Measurements from ENCODE around the gene FAM163A.
"Not testable (repeated sequence)": the region's sequence is repeated elsewhere in the genome, so short reads cannot be mapped to it uniquely, and the experiment has no call there.

Gene FAM163A

DNA sequence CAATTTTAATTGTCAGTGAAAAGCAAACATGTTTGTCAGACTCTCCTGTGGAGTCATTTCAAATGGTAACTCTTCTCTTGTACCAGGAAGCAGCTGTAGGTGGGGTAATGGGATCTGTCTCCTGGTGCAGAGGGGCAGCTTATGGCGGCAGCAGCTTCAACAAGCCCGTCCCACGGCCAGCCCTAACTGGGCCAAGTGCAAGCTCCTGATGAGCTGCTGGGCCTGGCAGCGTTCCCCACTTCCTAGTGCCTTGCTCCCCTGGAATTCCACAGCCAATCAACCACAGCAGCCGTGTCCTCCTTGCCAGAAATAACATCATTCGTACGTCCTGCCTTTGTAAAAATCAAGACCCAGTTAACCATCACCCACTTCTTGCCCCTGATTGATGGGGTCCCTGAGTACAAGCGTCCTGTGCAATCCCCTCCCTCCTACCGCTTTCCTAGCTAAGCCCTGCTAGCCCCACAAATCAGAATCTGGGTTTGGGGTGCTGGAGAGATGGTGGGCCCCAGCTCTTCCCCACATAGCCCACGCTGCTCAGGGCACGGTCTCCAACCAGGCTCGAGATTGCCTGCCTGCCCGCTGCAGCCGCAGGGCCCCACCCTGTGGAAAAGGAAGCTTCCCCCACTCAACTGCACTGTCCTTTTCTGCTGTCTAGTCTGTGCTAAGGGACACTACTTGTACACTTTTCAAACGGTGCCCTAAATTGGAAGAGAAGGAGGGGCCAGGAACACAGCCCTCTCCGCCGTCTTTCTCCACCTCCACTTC, 73.3 kb downstream of the FAM163A start:
- DNase-seq (ENCODE audit: low read depth) = no peak

DNA sequence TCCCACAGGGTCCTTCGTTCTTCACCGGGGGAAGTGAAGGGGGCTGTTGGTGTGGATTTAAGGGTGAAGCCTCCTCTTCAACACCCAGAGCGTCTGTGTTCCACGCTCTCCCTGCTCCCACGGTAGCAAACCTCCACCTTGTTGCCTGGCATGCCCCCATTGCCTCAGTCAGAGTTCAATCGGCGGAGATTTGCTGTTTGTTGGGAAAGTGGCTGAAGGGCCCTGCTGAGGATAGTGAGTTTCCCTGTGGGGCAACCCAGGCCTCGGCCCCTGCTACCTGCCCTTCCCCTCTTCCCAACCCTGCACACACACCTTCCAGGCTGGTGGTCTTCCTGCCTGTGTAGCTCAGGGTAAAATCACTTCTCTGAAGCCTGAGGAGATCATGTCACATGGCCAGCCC, 74.0 kb downstream of the FAM163A start:
- no peak for DNase-seq (ENCODE audit: low read depth)

DNA sequence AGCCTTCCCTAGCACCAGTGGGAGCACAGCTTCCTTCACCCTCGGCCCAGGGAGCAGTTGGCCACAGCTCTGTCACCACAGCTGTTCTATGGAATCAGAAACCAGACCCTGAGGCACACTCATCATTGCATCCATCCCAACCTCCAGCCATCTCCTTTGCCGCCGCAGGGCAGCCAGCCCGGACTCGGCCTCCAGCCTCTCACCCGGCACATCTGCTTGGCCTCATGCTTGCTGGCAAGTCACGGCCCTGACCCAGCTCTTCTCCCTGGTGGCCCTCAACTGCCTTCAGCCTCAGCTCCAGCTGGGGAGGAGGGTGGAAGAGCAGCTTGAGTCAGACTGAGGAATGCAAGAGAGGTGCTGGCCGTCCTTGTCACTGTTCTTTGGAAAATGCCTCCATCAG, 74.7 kb downstream of the FAM163A start:
- no peak for DNase-seq (ENCODE audit: low read depth)

DNA sequence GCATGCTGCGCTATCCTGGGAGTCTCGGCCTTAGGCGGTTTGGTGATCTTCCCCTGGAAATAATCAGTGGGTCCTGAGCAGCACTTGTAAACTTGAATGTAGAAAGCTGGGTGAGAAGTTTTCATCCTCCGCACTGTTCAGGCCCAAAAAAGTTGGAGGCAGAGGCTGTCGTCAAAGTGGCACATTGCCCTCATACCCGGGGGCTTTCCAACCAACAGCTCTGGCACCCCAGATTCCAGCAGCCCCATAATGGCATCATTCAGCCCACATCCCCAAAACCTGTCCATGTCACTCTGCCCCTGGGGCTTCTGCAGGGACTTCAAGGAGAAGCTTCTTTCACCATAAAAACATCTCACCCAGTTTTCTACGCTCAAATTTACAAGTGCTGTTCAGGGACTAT, 75.2 kb downstream of the FAM163A start:
- DNase-seq (ENCODE audit: low read depth) = no peak

DNA sequence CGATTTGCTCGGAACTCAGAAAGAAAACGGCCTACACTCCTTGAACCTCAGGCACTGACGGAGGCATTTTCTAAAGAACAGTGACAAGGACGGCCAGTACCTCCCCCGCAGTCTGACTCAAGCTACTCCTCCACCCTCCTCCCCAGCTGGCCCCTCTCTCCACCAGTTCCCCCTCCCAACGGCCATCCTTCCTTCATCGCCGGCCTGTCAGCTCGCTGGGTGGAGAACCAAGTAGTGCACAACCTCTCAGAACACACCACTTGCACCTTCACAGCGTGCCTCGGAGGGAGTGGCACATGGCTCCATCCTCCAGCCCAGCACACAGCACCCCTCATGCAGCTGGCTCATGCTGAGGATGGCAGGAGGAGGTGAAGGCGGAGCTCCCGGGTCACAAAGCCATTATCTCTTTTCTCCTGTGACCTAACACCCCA, 75.7 kb downstream of the FAM163A start:
- DNase-seq (ENCODE audit: low read depth) = no peak

DNA sequence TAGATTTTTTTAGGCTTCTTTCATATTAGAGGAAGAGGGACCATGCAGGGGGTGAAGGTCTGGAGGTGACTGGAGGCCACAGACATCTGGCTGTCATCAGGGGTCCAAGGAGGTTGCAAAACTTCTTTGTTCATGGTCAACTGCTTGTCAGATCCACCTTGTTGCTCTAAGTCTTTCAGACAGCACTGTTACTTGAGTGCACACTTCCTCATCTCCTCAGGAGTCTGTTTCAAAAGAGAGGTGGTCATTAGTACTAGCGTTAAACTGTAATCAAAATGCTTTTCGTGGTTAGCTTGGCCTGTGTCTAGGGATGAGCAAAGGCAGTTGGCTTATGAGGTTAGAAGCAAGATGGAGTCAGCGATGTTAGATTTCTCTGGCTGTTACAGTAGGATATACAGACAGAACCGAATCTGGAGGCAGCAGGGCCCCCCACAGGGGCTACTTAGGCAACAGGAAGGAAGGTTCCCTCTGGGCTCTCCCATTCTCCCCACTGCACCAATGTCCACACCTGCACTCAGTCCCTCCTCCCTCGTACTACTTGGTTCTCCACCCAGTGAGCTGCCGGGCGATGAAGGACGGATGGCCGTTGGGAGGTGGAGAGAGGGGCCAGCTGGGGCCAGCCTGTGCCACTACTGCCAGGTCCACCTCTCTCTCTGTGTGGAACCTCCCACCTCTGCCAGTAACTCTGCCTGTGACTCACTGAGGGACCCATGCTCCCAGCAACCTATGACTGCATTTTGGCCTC, 77.3 kb downstream of the FAM163A start:
- no peak for DNase-seq (ENCODE audit: low read depth)

DNA sequence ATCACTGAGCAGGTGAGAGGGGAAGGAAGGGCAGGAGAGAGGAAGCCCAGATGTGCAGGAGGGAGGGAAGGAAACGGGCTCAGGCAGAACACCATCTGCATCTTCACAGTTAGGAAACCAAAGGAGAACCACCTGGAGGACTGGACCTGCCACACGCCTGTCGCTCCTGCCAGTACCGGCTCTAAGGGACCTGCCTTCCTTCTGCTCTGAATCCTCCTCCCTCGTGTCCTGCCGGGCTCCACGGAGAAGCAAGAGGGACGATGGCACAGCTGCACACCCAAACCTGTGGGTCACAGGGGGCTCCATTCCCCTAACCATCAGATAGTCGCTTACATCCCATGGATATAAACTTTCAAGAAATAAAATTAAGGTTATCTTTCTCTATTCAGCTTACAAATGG, 78.4 kb downstream of the FAM163A start:
- DNase-seq (ENCODE audit: low read depth) = no peak

DNA sequence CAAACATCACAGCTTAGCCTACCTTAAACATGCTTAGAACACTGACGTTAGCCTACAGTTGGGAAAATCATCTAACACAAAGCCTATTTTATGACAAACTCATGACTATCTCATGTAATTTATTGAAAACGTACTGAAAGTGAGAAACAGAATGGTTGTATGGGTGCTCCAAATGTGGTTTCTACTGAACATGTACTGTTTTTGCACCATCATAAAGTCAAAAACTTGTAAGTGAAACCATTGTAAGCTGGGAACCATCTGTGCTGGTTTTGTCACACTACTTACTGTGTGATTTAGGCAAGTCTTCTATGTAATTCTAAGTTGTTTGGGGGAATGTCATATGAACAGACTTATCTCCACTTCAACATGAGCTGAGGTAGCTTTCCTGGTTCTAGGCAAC, 79.0 kb downstream of the FAM163A start:
- DNase-seq (ENCODE audit: low read depth) = no peak

DNA sequence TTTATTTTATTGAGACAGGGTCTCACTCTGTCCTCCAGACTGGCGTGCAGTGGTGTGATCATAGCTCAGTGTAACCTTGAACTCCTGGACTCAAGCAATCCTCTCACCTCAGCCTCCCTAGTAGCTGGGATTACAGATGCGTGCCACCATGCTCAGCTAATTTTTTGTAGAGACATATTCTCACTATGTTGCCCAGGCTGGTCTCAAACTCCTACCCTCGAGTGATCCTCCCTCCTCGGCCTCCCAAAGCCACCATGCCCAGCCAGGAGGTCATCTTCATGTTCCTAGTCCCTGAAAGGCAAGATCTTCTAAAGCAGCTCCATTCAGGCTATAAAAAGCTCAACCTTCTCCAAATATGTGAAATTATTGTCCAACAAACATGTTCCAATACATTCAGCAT, 80.6 kb downstream of the FAM163A start:
- no peak for DNase-seq (ENCODE audit: low read depth)

DNA sequence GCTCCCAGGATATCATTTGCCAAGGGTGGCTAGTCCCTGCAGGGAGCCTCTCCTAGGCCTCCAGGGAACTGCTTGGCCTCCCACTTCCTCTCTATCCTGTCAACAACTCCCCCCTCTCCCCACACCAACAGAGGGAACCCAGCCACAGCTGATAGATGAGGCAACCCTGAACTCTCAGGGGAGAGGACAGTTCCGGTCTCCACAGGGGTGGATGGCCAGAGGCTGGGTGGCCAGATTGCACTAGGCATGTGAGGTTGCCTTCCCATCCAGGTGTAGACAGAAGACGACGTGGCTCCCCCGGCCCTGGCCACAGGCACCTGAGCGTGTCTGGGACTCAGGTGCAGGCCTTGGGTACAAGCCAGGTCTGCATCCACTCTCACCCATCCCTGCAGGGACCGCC, 81.2 kb downstream of the FAM163A start:
- no peak for DNase-seq (ENCODE audit: low read depth)

DNA sequence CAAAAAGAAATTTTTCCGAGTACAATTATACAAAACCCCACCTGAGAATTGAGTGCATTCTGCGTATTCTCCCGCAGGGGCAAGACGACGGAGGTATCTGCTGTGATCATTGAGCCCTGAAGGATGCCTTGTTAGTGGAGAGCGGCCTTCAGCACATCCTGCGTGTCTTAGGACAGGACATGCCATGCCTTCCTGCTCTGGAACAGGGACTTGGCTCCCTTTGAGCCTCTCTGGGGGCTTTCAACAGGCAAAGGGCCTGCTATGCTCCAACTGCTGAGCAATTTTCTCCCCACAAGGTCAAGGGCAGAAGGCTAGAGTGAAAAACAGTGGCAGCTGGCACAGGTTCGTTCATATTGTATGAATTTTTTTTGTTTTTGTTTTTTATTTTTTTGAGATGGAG, 82.1 kb downstream of the FAM163A start:
- no peak for DNase-seq (ENCODE audit: low read depth)

DNA sequence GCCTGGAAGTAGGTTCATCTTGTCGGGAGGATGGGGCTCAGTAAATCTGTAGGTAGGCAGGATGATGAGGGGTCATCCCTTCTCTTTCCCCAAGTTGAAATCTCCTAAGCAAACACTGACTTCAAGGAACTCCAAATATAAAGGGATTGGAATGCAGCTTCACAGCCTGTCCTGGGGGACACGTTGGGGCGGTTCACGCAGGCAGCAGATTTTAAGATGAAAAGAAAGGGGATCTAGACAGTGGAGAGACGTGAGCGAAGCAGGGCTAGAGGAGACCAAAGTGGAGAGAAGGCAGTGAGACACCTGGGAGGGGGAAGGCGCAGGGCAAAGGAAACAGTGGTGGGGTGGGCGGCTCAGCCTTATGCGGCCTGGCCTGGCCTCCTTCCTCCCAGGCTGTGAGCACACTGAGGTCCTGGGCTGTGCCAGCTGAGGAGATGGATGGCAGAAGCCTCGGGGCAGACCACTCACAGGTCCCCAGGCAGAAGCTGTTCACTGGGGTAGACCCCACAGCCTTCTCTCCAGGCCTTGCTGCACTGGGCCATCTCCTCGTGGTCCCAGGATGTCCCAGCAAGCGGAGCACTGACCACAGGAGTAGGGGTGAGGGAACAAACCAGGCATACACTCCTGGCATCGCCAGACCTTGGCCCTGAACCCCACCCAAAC, 82.8 kb downstream of the FAM163A start:
- DNase-seq (ENCODE audit: low read depth) = no peak

DNA sequence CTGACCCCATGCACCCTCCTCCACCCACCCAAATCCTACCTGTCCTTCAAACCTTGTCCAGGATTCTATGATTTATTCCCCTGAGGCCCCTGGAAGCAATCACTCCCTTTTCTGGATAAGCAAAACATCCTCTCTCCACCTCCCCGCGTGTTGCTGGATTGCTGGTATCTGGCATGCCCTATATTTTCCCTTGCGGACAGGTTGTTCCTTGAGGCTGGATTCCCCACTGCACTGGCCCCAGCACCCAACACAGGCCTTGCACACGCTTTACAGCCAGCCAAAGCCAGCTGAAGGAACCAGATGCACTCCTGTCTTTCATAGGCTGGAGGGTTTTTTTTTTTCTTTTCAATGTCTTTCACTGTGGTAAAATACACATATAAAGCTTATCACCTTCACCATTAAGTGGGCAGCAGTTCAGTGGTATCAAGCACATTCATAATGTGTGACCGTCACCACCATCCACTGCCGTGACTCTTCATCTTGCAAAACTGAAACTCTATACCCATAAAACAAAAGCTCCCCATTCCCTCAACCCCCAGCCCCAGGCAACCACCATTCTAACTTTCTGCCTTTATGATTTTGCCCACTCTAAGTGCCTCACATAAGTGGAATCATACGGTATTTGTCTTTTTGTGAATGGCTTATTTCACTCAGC, 83.7 kb downstream of the FAM163A start:
- no peak for DNase-seq (ENCODE audit: low read depth)

DNA sequence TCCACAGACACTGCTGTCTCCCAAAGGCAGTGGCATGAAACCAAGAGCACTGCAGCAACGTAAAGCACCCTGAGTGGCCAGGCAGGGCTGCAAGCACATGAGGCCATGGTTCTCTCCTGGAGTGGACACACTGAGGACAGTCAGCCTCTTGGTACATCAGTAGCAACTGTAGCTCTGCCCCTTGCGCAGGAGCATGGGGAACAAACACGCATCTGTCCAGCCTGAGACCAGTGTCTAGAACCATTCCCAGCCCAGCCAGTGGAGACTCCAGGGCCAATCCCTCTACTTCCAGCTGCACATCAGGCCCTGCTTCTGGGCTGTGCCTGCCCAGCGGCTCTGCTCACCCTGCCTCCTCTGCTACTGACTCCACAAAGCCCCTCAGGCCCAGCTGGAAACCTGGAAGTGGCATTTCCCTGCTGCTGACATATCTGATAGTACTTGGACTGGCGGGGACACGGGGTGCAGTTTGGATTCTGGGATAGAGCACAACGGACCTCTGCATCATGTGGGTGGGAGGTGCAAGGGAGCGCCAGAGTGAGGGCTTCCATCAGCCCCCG, 85.5 kb downstream of the FAM163A start:
- no peak for DNase-seq (ENCODE audit: low read depth)

DNA sequence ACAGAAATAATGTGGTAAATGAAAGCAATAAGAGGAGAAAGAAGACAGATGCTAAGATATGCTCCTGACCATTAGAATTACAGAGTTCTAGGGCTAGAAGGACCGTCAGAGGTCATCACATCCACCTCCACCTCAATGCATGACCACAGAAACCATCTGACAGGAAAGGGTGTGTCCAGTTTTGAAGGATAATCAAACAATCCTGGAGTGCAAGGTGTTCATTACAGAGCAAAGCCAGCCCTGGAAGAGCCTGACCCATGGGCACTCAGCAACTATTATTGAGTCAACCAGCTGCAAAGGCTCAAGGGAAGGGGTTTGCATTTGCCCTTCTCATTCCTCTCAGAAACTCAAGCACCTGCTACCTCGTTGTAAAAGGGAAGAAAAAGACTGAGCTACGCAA, 88.1 kb downstream of the FAM163A start:
- DNase-seq (ENCODE audit: low read depth) = no peak

DNA sequence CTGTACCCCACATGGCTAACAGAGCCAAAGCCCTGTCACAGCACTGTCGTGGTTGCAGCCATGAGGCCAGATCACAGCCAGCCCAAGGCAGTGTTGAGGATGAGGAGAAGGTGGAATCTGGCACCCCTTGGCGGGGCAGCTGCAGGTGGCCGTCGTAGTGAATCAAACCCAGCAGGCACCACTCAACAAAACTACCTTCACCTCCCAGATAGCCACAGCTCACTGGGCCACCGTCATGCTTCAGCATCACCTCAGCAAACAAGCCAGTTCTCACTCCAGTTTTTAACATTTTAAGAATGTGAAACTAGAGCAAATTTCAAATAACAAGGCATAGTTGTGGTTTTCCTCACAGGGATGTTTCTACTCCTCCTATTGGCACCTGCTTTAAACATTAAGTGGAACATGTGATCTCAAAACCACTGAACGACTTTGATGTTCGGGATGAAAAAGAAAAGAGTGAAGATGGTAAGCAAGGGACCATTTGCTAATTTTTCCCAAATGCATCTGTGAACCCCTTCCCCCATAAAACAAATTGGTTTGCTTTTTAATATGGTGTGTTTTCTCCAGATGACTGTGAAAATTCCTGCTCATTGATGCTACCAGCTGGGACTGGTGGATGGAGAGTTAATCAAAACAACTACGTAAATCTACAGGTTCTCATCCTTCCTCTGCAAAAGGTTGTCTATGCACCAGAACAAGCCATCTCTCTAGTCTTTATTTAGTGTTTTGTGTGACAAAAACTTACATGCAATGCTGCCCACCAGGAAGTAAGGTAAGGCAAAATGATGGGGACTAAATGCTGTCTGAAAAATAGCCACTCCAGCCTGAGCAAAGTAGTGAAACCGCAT, 89.0 kb downstream of the FAM163A start:
- peak; percentile 17 for DNase-seq (ENCODE audit: low read depth)

DNA sequence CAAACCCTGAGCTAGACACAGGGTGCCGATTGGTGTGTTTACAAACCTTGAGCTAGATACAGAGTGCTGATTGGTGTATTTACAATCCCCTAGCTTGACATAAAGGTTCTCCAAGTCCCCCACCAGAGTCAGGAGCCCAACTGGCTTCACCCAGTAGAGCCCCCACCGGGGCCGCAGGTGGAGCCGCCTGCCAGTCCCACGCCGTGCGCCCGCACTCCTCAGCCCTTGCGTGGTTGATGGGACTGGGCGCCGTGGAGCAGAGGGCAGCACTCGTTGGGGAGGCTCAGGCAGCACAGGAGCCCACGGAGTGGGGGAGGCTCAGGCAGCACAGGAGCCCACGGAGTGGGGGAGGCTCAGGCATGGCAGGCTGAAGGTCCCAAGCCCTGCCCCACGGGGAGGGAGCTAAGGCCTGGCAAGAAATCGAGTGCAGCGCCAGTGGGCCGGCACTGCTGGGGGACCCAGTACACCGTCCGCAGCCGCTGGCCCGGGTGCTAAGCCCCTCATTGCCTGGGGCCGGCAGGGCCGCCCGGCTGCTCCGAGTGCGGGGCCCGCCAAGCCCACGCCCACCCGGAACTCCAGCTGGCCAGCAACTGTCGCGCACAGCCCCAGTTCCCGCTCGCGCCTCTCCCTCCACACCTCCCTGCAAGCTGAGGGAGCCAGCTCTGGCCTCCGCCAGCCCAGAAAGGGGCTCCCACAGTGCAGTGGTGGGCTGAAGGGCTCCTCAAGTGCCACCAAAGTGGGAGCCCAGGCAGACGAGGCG, 93.8 kb downstream of the FAM163A start:
- not testable (repeated sequence) for DNase-seq (ENCODE audit: low read depth)

DNA sequence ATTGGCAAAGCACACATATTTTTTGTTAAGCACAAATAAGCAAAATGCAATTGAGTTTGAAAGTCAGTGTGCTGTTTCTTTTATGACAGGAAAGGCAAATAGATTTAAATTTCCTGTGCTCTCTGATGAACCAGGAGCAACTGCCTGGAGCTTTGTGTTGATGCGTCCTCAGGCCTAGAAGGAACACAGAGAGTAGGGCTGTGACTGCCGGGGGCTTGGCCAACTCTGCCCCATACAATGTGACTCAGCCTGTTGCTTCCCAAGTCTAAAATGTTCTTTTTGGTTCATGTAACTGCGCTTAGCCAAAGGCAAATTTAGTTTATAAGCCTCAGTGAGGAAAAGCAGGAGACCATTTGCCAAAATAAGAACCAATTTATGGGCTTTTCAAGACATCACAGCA, 97.0 kb downstream of the FAM163A start:
- no peak for DNase-seq (ENCODE audit: low read depth)

DNA sequence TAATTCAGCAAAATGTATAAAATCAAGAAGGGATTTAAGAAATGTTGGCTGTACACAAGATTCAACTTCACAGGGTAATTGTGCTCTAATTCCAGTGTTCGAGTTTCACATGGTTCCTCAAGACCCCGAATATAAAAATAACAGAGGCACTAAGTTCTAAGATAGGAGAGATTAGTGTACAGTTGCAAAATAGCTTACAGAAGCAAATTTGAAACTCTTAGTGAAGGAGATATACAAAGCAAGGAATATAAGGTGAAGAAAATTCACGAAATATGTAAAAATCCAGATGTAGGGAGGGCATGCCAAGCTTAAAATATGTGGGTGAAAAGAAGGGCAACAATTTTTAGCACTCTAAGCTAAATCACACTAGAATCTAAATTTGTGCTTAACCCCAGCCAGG, 105.1 kb downstream of the FAM163A start:
- no peak for DNase-seq (ENCODE audit: low read depth)

DNA sequence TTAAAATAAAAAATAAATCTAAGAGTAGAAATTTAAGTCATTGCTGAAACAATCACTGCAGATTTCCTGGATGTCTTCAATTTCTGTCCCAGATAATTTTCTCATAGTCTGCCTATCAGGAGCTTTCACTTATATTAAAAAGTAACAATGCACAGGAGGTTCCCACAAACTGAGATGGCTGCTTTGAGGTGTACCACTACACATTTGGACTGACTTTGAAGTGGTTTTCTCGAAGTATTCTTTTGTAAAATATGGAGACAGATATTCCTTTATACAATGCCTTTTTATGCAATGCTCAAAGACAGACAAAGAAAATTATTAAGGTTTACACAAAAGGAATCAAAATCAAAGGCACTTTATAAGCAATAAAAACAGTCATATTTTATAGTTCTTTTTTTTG, 110.0 kb downstream of the FAM163A start:
- DNase-seq (ENCODE audit: low read depth) = no peak

DNA sequence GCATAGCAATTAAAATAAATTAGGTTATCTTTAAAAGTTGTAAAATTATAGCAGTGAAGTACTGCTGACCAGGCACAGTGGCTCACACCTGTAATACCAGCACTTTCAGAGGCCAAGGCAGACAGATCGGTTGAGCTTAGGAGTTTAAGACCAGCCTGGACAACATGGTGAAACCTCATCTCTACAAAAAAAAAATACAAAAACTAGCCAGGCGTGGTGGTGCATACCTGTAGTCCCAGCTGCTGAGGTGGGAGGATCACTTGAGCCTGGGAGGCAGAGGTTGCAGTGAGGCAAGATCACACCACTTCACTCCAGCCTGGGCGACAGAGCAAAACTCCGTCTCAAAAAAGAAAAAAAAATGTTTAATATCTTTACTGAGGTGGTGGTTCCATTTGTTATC, 112.7 kb downstream of the FAM163A start:
- DNase-seq (ENCODE audit: low read depth) = not testable (repeated sequence)

Data from amniotic epithelial cell (primary cell).